ENCODE measurements around the gene USH1C. TPM values are rescaled to one million over a fixed set of nuclear protein-coding genes. Genes with fewer than 3 reads are reported as not detected.
A peak's percentile ranks its signal among the peaks of the same experiment; 100 is the strongest.

USH1C gene
- total RNA-seq, 4 donors from 2014 or later = 0.29 to 3.2 TPM; not detected in 2

- 76 to 86% methylated on average over 4 of the region's 4 CpGs for WGBS, 2 donors
- TF ChIP-seq POLR2A (IDR thresholded peaks at IDR 0.05) = no peak
- TF ChIP-seq CTCF (IDR thresholded peaks at IDR 0.05) = no peak
- intact Hi-C loops (cut with DNase I; ENCODE audit: low total_unique reads) = no loop called here
- DNase-seq (ENCODE audit: low spot score in 2 of 2) = no peak
- no peak overlapping the region for H3K4me3 ChIP-seq (ENCODE audit: low read depth, poor library complexity, severe bottlenecking)
These were observed 76.1 kb downstream of the USH1C start for GRCh38 chr11:17468122-17468521.

GRCh38 chr11:17463546-17464174 is 80.6 kb downstream of the USH1C start:
- no peak for DNase-seq (ENCODE audit: low spot score in 2 of 2)
- H3K4me3 ChIP-seq (ENCODE audit: low read depth, poor library complexity, severe bottlenecking) = no peak overlapping the region
- WGBS, 2 donors = 60 to 63% methylated on average over 11 of the region's 11 CpGs
- intact Hi-C loops (cut with DNase I; ENCODE audit: low total_unique reads) = no loop called here
- TF ChIP-seq CTCF (IDR thresholded peaks at IDR 0.05) (no peak), POLR2A (IDR thresholded peaks at IDR 0.05) (no peak)

- WGBS, 2 donors = 62 to 72% methylated on average over 13 of the region's 13 CpGs
- DNase-seq (ENCODE audit: low spot score in 2 of 2) = no peak
- TF ChIP-seq CTCF (IDR thresholded peaks at IDR 0.05) (no peak), POLR2A (IDR thresholded peaks at IDR 0.05) (no peak)
- intact Hi-C loops (cut with DNase I; ENCODE audit: low total_unique reads) = no loop called here
- H3K4me3 ChIP-seq (ENCODE audit: low read depth, poor library complexity, severe bottlenecking) = no peak overlapping the region
These were observed 81.3 kb downstream of the USH1C start for GRCh38 chr11:17462940-17463339.

- intact Hi-C loops (cut with DNase I; ENCODE audit: low total_unique reads) = no loop called here
- TF ChIP-seq POLR2A (IDR thresholded peaks at IDR 0.05) (no peak), CTCF (IDR thresholded peaks at IDR 0.05) (no peak)
- no peak overlapping the region for H3K4me3 ChIP-seq (ENCODE audit: low read depth, poor library complexity, severe bottlenecking)
- WGBS, 2 donors = 84 to 87% methylated on average over 12 of the region's 12 CpGs
- no peak for DNase-seq (ENCODE audit: low spot score in 2 of 2)
These were observed 83.8 kb downstream of the USH1C start for GRCh38 chr11:17460406-17460805.

GRCh38 chr11:17459236-17459896 is 84.8 kb downstream of the USH1C start:
- intact Hi-C loops (cut with DNase I; ENCODE audit: low total_unique reads) = no loop called here
- 36 to 42% methylated on average over 9 of the region's 9 CpGs for WGBS, 2 donors
- TF ChIP-seq CTCF (IDR thresholded peaks at IDR 0.05) (no peak), POLR2A (IDR thresholded peaks at IDR 0.05) (no peak)
- no peak overlapping the region for H3K4me3 ChIP-seq (ENCODE audit: low read depth, poor library complexity, severe bottlenecking)
- DNase-seq (ENCODE audit: low spot score in 2 of 2) = peak in 1 of 2 donors; percentile 17
